ENCODE data around the gene LILRB3. TPM values are rescaled to one million over a fixed set of nuclear protein-coding genes. Genes with fewer than 3 reads are reported as not detected.
A peak's percentile ranks its signal among the peaks of the same experiment; 100 is the strongest.
"Not testable (repeated sequence)": the region's sequence is repeated elsewhere in the genome, so short reads cannot be mapped to it uniquely, and the experiment has no call there.

Gene LILRB3
- total RNA-seq, 1 donor from 2014 or later, result 0.67 TPM

GRCh38 chr19:54173951-54174834 lies 48.6 kb downstream of the LILRB3 start:
- Mint-ChIP-seq H3K27ac (no peak overlapping the region), H3K4me3 (no peak overlapping the region), H3K4me1 (ENCODE audit: low read depth) (no peaks in the 10 kb centered on the region), H3K36me3 (ENCODE audit: low read depth) (peaks cover 13% of the 10 kb centered on the region), H3K9me3 (no peaks in the 10 kb centered on the region), H3K27me3 (ENCODE audit: insufficient read depth) (peaks cover 2% of the 10 kb centered on the region)
- intact Hi-C loops (cut with micrococcal nuclease), result no loop called here
- no peak for DNase-seq (ENCODE audit: low spot score)

DNA sequence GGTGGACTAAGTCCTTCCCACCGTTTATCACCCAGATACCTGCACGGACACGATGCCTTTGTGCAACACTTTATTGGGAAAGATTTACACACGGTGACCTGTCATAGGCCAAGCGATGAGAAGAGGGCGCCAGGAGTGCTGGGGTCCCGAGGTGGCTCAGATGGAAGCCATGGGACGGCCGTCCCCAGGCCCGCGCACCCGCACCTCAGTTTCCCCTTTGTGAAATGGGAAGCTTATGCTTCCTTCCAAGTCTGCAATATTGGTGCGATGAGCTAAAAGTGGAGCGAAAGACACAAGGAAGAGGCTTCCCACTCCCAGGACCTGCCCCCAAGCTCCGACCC lies 49.5 kb downstream of the LILRB3 start:
- Mint-ChIP-seq H3K36me3 (ENCODE audit: low read depth) (peaks cover 8% of the 10 kb centered on the region), H3K9me3 (no peaks in the 10 kb centered on the region), H3K4me1 (ENCODE audit: low read depth) (peaks cover under 1% of the 10 kb centered on the region), H3K27ac (no peak overlapping the region), H3K27me3 (ENCODE audit: insufficient read depth) (peaks cover 2% of the 10 kb centered on the region), H3K4me3 (no peak overlapping the region)
- DNase-seq (ENCODE audit: low spot score), result no peak
- intact Hi-C loops (cut with micrococcal nuclease), result no loop called here

DNA sequence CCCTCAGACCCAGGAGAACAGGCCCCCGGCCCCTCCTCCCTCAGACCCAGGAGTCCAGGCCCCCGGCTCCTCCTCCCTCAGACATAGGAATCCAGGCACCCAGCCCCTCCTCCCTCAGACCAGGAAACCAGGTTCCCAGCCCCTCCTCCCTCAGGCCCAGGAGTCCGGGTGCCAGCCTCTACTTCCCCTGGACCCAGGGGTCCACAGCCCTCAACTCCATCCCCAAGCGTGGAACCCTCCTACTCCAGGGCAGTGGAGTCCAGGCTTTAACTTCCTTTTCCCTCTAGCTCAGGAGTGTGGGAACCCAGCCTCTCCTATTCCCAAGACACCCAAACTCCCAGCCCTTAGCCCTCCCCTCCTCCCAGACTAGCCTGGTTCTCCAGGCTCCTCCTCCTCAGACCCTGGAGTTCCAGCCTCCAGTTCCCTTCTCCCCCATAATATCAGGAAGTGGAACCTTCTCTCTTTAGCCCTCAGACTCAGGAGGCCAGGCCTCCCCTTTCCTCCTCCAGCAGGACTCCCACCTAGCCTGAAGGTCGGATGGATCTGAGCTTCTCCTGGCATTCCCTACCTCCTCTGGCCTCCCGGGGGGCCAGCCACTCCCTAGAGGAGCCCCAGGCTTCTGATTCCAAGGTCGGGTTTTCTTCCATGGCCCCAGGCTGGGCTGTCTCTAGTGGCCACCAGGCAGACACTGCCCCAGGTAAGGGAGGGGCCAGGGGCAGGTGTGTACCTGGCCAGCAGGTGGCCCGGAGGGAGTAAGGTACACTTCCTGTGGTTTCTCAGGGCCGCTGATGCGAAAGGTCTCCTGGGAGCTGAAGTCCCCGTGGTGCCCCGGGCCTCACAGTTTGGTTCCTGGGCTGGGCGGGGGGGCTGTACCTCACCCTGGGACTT lies 50.1 kb downstream of the LILRB3 start, which contains the start of gene TMC4:
TSS of gene TMC4 (minus strand) at position 690 of the 888 bp plus-strand sequence. CDS start at position 647, 43 bp downstream.
- DNase-seq (ENCODE audit: low spot score), result no peak
- Mint-ChIP-seq H3K4me1 (ENCODE audit: low read depth) (peaks cover 5% of the 10 kb centered on the region), H3K4me3 (no peak within 1 kb of the TSS), H3K9me3 (no peaks in the 10 kb centered on the region), H3K27me3 (ENCODE audit: insufficient read depth) (peaks cover 2% of the 10 kb centered on the region), H3K27ac (no peak within 1 kb of the TSS), H3K36me3 (ENCODE audit: low read depth) (peaks cover 4% of the 10 kb centered on the region)
- intact Hi-C loops (cut with micrococcal nuclease), result no loop called here

- H3K4me3 Mint-ChIP-seq; H3K27ac Mint-ChIP-seq; H3K4me1 Mint-ChIP-seq (ENCODE audit: low read depth); H3K36me3 Mint-ChIP-seq (ENCODE audit: low read depth); intact Hi-C loops (cut with micrococcal nuclease); H3K9me3 Mint-ChIP-seq; DNase-seq (ENCODE audit: low spot score); H3K27me3 Mint-ChIP-seq (ENCODE audit: insufficient read depth): not testable (repeated sequence)
Observed at GRCh38 chr19:54171736-54172431, 50.9 kb downstream of the LILRB3 start.

DNA sequence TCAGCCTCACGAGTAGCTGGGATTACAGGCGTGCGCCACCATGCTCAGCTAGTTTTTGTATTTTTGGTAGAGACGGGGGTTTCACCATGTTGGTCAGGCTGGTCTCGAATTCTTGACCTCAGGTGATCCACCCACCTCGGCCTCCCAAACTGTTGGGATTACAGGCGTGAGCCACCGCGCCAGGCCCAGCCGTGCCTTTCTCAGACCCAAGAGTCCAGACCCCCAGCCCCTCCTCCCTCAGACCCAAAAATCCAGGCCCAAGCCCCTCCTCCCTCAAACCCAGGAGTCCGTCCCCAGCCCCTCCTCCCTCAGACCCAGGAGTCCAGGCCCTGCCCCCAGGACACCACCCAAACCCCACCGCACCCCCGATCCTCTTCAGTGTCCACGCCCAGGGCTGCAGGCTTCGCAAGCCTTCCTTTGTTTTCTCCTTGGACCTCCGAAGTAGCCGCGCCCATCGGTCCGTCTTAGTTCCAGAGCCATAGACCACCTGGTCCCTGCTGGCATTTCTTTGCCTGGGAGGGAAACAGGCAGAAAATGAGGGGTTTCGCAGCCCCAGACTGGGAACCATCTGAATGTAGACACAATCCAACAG lies 53.6 kb downstream of the LILRB3 start:
- DNase-seq (ENCODE audit: low spot score), result no peak
- Mint-ChIP-seq H3K27me3 (ENCODE audit: insufficient read depth) (peaks cover 2% of the 10 kb centered on the region), H3K4me1 (ENCODE audit: low read depth) (peaks cover 11% of the 10 kb centered on the region), H3K4me3 (no peak overlapping the region), H3K9me3 (no peaks in the 10 kb centered on the region), H3K36me3 (ENCODE audit: low read depth) (no peaks in the 10 kb centered on the region), H3K27ac (no peak overlapping the region)
- intact Hi-C loops (cut with micrococcal nuclease), result loop anchor here (10.0 kb wide), 1 partner anchor 916 kb away; no protein-coding TSS in a partner anchor

- Mint-ChIP-seq H3K36me3 (ENCODE audit: low read depth) (no peaks in the 10 kb centered on the region), H3K27ac (no peak overlapping the region), H3K4me1 (ENCODE audit: low read depth) (peaks cover 15% of the 10 kb centered on the region), H3K4me3 (no peak overlapping the region), H3K27me3 (ENCODE audit: insufficient read depth) (peaks cover 2% of the 10 kb centered on the region), H3K9me3 (no peaks in the 10 kb centered on the region)
- peak; percentile 81 for DNase-seq (ENCODE audit: low spot score)
- intact Hi-C loops (cut with micrococcal nuclease), result loop anchor here (1.0 to 10.0 kb wide), 4 partner anchors 22 to 916 kb away; no protein-coding TSS in a partner anchor
Observed at GRCh38 chr19:54168174-54168917, 54.5 kb downstream of the LILRB3 start.

Other genes starting within 250 kb of the LILRB3 start
- gene CACNG6, start 231.4 kb downstream of the LILRB3 start, total RNA-seq, result not detected in 2 replicates
- not detected in 2 replicates for gene VSTM1, start 159.1 kb downstream of the LILRB3 start, total RNA-seq
- not detected in 2 replicates for gene TARM1, start 141.6 kb downstream of the LILRB3 start, total RNA-seq
- 0.27 TPM in 1 of 2 replicates, not detected in the other for gene OSCAR, start 122.2 kb downstream of the LILRB3 start, total RNA-seq
- 110 and 125 TPM in 2 replicates for gene NDUFA3, start 120.2 kb downstream of the LILRB3 start, total RNA-seq
- 31.1 and 33.4 TPM in 2 replicates for gene TFPT, start 107.3 kb downstream of the LILRB3 start, total RNA-seq
- gene PRPF31, start 107.3 kb downstream of the LILRB3 start, total RNA-seq, result 110 and 118 TPM in 2 replicates
- gene CNOT3, start 85.2 kb downstream of the LILRB3 start, total RNA-seq, result 70.0 and 73.2 TPM in 2 replicates
- gene LENG1, start 63.3 kb downstream of the LILRB3 start, total RNA-seq, result 5.8 and 6.6 TPM in 2 replicates
- 0.73 and 0.83 TPM in 2 replicates for gene TMC4, start 49.8 kb downstream of the LILRB3 start, total RNA-seq
- 255 and 263 TPM in 2 replicates for gene MBOAT7, start 33.4 kb downstream of the LILRB3 start, total RNA-seq
- 20.1 and 20.9 TPM in 2 replicates for gene TSEN34, start 31.7 kb downstream of the LILRB3 start, total RNA-seq
- 1,475 and 1,511 TPM in 2 replicates for gene RPS9, start 22.1 kb downstream of the LILRB3 start, total RNA-seq
- gene LILRA6, start 19.8 kb upstream of the LILRB3 start, total RNA-seq, result 0.27 and 0.36 TPM in 2 replicates
- gene LILRB5, start 34.3 kb upstream of the LILRB3 start, total RNA-seq, result not detected in 2 replicates
- gene LILRB2, start 58.1 kb upstream of the LILRB3 start, total RNA-seq, result not detected in 2 replicates
- not detected in 2 replicates for gene LILRA5, start 90.2 kb upstream of the LILRB3 start, total RNA-seq
- not detected in 2 replicates for gene LILRA4, start 116.2 kb upstream of the LILRB3 start, total RNA-seq
- 9.2 and 9.4 TPM in 2 replicates for gene LAIR1, start 141.9 kb upstream of the LILRB3 start, total RNA-seq
- 0.49 and 0.59 TPM in 2 replicates for gene TTYH1, start 192.5 kb upstream of the LILRB3 start, total RNA-seq
- gene LENG8, start 226.2 kb upstream of the LILRB3 start, total RNA-seq, result 192 and 193 TPM in 2 replicates
- gene LENG9, start 240.8 kb upstream of the LILRB3 start, total RNA-seq, result 8.4 and 11.5 TPM in 2 replicates

All from activated T-helper 1 cell treated with anti-CD3 and anti-CD28 coated beads, Interleukin-12 subunit alpha, Interleukin-12 subunit beta, Interleukin-2, Interleukin-4 antibody, amounts not matched to agents 30 ng/mL and 10 ng/mL and 1 ng/mL, durations not matched to agents 14 hours and 24 hours and 36 hours (primary cell).